ENCODE results near the gene ASPHD2.

GRCh38 chr22:26453216-26453615 is 24.2 kb downstream of the ASPHD2 start:
- no peak for TF ChIP-seq POLR2A (IDR thresholded peaks at IDR 0.05)
- TF ChIP-seq, protein P1, sequence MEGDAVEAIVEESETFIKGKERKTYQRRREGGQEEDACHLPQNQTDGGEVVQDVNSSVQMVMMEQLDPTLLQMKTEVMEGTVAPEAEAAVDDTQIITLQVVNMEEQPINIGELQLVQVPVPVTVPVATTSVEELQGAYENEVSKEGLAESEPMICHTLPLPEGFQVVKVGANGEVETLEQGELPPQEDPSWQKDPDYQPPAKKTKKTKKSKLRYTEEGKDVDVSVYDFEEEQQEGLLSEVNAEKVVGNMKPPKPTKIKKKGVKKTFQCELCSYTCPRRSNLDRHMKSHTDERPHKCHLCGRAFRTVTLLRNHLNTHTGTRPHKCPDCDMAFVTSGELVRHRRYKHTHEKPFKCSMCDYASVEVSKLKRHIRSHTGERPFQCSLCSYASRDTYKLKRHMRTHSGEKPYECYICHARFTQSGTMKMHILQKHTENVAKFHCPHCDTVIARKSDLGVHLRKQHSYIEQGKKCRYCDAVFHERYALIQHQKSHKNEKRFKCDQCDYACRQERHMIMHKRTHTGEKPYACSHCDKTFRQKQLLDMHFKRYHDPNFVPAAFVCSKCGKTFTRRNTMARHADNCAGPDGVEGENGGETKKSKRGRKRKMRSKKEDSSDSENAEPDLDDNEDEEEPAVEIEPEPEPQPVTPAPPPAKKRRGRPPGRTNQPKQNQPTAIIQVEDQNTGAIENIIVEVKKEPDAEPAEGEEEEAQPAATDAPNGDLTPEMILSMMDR (IDR thresholded peaks at IDR 0.05 in 8 of 11, conservative IDR thresholded peaks at IDR 0.05 in 3 of 11) = no peak
